Uterus (tissue), 2 donors: ENCODE measurements around the gene COA1.
"Not testable (repeated sequence)": the region's sequence is repeated elsewhere in the genome, so short reads cannot be mapped to it uniquely, and the experiment has no call there.

Source experiments
- POLR2A ChIP-seq, 2 donors: fragments of 450-650 bp; IDR thresholded peaks; one replicate each; pipeline ENCODE4 v1.6.1; 2016; ENCODE audit warnings: antibody characterized with exemption in 2 of 2, mild to moderate bottlenecking in 1 of 2, moderate library complexity in 1 of 2
- TF ChIP-seq, protein P1 (sequence below), 4 experiments: fragments of 200-600 bp in 2 of 4; fragments of 450-650 bp in 2 of 4; sonication (generic) in 2 of 4; IDR thresholded peaks; one replicate each; pipeline ENCODE4 v1.5.1; 2016 to 2019; ENCODE audit warnings: antibody characterized with exemption in 4 of 4, mild to moderate bottlenecking in 2 of 4, moderate library complexity in 1 of 4

- TF ChIP-seq, protein P1, sequence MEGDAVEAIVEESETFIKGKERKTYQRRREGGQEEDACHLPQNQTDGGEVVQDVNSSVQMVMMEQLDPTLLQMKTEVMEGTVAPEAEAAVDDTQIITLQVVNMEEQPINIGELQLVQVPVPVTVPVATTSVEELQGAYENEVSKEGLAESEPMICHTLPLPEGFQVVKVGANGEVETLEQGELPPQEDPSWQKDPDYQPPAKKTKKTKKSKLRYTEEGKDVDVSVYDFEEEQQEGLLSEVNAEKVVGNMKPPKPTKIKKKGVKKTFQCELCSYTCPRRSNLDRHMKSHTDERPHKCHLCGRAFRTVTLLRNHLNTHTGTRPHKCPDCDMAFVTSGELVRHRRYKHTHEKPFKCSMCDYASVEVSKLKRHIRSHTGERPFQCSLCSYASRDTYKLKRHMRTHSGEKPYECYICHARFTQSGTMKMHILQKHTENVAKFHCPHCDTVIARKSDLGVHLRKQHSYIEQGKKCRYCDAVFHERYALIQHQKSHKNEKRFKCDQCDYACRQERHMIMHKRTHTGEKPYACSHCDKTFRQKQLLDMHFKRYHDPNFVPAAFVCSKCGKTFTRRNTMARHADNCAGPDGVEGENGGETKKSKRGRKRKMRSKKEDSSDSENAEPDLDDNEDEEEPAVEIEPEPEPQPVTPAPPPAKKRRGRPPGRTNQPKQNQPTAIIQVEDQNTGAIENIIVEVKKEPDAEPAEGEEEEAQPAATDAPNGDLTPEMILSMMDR (IDR thresholded peaks at IDR 0.05) = not testable (repeated sequence)
- TF ChIP-seq POLR2A (IDR thresholded peaks at IDR 0.05) = not testable (repeated sequence)
Observed at GRCh38 chr7:43627798-43628197, 101.5 kb downstream of the COA1 start.
